GM21737 (cell line): Measurements from ENCODE around the gene OR4D1.

Experiments used
- ATAC-seq: cut with Tn5 transposase; IDR thresholded peaks from one replicate; pipeline ENCODE4 v1.9.1; 2021; ENCODE audit warnings: mild to moderate bottlenecking, moderate library complexity; ENCODE audit not compliant: unreplicated experiment

OR4D1 gene

DNA sequence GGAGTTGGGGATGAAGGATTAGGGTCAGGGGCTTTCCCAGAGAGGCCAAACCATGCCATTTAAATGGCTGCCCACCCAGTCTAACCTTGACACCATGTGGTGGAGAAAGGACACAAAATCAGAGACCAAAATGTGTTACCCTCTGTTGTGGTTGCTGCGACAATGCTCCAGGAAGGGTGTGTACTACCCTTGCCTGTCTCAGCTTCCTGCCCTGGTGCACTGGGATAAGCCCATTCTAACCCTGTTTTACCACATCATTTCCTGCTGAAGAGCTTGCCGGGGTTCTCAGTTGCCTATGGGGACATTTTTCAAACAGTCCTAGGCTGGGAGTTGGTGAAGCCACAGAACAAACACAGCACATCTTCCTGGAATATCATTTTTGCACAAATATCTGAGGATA, 4.9 kb downstream of the OR4D1 start:
- ATAC-seq, result no peak

DNA sequence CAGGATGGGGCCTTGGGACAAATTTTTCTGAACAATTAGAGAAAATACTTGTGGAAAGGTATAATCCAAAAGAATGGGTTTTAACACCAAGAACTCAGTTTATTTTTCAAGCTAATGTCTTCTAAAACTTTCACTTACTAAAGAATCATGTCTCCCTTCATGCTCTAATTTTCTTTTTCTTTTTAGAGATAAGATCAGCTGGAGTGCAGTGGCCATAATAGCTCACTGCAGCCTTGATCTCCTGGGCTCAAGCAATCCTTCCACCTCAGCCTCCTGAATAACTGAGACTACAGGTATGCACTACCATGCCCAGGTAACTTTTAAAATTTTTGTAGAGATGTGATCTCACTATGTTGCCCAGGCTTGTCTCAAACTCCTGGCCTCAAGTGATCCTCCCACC, 5.5 kb downstream of the OR4D1 start:
- ATAC-seq, result no peak

DNA sequence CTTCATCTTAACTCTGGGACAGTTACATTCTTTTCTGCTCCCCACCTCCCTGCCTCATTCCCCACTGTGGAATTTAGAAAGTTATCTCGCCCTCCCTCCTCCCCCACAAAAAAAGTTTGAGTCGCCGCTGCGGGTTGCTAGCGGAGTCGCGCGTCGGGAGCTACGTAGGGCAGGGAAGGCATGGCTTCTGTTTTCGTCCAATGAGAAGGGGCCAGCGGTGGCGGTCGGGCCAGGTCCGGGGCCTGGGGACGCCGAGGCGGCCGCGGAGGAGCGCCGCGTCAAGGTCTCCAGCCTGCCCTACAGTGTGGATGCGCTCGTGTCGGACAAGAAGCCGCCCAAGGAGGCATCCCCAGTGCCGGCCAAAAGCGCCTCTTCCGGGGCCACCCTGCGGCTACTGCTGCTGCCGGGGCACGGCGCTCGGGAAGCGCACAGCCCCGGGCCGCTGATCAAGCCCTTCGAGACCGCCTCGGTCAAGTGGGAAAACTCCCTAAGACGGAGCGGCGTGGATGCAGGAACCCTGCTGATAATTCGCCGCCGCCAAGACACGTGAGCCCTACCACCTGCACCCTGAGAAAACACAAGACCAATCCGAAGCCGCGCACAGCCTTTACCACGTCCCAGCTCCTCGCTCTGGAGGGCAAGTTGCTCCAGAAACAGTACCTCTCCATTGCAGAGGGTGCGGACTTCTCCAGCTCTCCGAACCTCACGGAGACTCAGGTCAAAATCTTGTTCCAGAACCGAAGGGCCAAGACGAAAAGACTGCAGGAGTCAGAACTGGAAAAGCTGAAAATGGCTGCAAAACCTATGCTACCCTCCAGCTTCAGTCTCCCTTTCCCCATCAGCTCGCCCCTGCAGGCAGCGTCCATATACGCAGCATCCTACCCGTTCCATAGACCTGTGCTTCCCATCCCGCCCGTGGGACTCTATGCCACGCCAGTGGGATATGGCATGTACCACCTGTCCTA, 8.9 kb downstream of the OR4D1 start:
- ATAC-seq, result no peak

DNA sequence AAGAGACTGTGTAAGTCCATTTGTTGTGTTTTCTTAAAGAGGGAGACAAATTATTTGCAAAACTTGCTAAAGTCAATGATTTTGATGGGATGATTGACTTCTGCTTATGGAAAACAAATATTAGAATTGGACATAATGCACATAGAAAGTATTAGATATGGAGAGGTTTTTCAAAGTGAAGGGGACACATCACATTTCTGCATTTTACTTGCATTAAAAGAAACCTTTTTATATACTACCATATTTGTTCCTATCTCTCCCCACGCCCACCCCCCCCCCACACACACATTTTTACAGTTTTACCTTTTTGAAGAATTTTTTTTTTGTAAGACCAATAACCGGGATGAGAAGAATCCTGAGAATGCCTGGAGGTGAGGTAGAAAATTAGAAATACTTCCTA, 10.0 kb downstream of the OR4D1 start:
- ATAC-seq, result no peak

DNA sequence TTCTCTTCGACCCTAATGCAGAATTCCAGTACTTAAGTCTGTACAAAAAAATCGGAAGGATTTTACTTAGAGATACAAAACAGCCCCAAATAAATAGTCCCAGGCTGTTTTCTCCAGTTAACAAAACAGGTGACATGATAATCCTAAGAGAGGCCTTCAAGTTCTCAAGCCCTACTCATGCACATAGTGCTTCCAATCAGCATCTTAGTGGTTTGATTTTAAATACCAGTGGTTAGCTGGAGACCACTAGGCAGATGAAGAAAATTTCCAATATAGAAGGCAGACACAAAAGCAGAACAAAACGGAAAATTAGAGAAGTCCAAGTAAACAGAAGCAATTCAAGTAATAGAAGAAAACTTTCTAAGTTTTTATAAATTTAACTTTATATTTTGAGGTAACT, 13.4 kb downstream of the OR4D1 start:
- no peak for ATAC-seq

DNA sequence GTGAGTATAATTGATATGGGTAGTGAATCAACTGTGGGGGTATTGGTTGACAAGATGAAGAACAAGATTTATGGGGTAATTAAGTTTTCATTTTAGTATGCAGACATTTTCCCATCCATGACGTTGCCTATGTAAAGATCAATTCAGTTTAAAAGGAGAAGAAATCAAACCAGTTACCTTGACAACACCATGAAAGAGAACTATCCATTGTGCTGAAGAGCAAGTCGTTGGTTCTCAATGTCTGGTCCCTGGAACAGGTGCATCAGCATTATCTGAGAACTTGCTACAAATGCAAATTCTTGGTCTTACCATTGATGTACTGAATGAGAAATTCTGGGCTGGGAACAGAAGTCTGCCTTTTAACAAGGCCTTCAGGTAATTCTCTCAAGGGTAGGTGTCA, 17.8 kb downstream of the OR4D1 start:
- no peak for ATAC-seq

DNA sequence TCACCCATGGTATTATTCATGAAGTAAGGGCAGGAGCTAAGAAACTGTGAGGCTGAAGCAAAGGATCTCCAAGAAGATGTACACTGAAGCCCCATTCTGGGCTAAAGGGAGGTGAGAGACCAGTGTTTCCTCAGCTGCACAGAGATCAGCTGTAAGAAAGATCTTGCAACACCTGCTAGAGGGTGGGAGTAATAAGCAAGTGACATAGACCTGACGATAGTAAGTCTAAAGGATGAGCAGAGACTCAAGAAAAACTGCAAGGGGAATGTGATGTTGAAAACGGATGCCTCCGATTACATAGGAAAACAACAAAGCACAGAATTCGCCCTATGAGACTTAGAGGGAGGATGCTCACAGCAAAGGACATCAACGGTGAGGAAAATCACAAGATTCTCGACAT, 18.5 kb downstream of the OR4D1 start, which contains the start of gene OR4D2:
Gene OR4D2 (plus strand): TSS at position 301 of the 400 bp plus-strand sequence. CDS start 2,674 bp downstream, outside the sequence.
- no peak for ATAC-seq

DNA sequence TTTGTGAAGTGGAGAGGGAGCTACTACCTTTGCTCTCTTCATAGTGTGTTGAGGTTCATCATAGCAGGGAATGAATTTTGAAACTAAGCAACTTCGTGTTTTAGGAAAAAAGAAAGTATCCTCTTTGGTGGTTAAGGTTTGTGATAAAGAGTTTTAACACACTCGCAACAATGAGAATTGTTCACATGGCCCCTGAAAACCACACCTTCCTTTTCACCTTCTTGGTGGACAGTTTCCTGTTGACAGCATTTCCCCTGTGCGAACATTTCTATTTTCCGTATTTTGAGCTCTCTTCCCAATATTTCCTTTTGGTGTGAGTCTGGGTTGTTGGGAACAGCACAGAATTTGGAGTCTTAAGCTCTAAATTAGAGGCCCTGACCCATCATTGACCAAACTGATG, 22.4 kb downstream of the OR4D1 start:
- no peak for ATAC-seq

DNA sequence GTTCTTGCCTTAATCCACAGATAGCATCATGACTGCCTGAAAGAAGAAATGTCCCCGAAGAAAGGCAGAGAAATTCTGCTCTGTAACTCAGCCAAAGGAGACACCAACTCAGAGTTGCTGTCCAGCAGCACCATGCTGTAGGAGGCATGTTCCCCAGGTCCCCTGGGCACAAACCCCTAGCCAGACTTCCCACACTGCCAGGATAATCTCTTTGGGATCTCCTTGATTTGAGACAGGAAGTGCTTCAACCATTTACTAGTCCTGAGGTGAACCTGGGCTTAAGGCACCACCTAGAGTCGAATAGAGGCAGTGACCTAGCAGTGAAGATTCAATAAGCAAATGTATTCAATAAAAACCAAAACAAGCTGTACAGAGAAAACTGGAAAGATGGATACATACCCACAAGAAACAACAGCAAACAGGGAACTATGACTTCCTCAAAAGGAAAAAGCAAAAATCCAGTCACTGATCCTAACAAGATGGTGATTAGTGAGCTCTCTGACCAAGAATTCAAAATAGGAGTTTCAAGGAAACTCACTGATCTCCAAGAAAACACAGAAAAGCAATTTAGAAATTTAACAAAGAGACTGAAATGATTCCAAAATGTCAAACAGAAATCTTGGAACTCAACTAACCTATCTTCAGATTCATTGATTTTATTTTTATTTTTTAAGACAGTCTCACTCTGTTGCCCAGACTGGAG, 24.3 kb downstream of the OR4D1 start:
- no peak for ATAC-seq

DNA sequence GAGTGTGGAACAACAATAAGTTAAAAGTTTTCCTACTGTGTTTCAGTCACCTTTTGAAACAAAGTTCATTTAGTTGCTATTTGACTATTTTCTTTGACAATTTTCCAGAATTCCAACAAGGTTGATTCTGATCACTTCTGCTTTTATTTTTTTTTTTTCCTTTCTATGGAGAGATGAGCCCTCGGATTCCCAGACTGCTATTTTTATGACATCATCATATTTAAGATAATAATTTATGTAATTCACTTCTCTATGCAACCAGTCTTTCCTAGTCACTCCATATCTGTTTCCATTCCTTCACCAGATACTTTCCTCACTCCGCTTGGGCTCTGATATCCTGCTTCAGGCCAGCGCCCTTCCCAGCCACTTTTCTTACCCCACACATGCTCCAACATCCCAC, 26.7 kb downstream of the OR4D1 start:
- ATAC-seq, result no peak

DNA sequence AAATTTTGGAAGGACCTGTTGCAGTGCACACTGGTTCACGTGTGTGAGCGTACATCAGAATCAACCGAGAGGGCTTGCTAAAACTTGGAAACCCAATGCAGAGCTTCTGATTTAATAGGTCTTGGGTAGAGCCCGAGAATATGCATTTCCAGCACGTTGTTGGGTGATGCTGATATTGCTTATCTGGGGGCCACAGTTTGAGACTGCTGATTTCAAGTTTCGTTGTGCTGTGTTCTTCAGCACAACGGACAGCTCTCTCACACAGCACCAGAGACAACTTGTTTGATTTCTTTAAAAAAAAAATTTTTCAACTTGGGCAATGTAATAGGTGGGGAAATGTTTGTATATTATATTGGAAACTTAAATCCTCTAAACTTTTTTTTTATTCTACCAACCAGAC, 28.0 kb downstream of the OR4D1 start:
- no peak for ATAC-seq

DNA sequence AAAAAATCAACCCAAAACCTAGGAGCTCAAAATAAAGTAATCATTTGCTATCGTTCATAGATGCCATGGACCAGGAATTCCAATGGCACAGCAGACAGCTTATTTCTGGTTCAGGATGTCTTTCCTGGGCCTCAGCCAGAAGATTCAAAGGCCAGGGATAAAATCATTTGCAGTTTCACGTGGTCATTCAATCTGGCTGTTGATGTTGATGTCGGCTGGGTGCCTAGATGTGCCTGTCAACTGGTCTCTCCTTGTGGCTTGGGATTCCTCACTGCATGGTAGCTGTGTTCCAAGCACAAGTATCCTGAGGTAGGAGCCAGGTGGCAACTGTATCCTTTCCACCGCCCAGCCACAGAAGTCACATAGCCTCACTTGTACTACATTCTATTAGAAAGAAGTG, 33.6 kb downstream of the OR4D1 start:
- no peak for ATAC-seq

DNA sequence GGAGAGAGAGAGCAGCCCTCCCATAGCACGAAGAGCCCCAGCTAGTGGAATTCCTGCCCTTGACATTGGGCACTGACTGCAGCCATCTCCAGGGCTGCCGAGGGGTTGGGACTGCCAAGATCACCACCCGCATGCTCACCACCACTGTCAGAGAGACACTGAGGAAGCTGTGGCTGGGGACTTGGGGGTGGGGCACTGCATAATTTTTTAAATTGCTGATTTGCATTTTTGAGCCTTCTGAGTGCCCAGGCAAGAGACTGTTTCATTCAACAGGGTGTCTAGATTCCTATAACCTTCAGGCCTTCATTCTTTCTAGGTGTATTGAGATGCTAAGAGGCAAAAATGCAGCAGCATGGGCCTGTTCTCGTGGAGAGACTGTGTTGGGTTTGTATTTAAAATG, 35.3 kb downstream of the OR4D1 start:
- ATAC-seq, result no peak

DNA sequence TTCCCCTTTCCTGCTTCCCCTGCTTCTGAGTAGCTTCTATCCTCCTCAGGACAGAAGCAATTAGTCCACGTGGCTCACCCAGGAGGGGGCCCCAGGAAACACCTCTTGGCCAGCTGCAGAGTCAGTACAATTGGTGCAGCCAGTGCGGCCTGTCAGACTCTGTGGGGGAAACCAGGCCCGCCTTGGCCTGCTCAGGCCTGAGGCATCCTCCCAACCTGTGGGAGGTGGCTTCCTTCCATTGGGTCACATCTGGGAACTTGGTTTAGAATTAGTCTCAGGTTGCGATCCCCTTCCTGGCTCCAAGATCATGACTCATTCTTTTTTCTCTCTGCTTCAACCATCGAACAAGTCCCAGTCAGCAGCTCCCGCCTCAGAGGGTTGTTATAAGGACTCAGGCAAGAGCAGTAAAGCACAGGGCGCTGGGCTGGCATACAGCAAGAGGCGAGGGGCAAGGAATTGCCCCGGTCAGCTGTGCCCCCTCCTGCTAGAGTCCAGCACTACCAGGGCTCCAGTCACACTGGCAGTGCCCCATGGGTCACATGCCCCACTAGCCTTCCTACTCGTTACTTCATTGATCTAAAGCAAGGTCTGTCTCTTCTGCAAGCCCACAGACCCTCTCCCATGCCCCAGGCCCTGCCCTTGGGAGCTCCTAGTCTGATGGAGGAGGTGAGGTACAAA, 36.3 kb downstream of the OR4D1 start:
- no peak for ATAC-seq

DNA sequence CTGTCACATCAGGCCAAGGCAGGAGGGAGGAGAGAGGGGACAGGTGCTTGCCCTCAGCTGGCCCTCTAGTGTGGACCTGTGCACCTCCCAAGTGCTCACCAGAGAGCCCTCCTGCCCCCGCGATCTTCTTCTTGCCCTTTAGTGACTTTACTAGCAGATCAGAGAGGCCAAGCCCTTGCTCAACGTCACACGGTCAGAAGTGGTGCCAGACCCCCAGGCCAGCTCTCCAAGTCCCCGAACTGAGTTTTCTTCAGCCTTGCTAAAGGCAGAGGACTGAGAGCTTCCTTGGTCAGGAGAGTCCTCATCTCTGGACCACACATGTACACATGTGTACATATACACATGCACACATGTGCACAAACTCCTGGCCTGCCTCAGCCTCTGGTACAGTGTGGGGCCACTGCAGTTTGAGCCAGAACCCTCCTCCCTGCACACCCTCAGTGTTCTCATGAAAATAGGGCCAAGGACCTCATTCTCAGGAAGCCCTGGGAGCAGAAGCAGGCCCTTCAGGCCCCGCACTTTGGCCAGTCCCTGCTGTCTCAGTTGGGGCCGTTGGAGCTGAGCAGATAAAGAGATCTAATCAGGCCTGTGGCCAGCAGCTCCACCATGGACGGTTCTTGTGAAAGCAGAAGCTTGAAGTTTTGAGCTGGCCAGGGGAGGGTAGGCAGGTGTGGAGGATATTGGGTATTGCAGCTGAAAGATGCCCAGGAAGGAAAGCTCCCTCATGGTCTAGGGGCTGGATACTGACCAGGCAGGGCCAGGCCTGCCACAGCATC, 37.0 kb downstream of the OR4D1 start:
- ATAC-seq, result no peak

DNA sequence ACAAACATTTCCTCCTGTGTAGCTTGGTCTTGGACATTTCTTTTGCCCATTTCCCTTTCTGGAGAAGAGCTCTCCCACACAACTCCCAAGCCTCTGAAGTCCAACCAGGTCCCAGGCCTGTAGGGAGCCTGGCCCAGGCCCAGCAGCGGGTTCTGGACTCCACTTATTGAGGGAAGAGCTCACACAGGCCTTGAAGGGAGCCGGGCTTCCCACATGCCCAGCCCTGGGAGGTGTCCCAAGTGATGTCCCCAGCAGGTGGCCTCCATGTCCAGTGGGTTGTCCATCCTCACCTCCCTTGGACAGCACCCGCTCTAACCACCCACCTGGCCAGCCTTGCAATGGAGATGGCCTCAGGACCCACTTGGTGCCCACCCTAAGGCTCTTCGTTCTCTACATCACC, 38.4 kb downstream of the OR4D1 start:
- ATAC-seq, result no peak

DNA sequence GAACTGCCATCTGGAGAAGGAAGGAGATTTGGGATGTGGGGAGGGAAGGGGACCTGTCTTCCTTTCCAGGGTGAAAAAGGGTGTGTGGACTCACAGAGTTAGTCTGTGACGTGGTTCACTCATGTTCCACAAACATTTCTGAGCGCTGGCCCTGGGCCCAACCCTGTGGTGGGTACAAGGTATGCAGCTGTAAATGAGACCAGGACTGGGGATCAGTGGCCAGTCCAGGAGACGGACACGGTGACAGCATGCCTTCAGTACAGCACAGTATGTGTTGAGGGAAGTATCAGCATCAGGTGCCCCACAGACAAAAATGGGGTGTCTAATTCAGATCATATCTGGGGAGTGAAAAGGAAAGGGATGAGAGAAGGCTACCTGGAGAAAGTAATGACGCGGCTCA, 38.9 kb downstream of the OR4D1 start:
- no peak for ATAC-seq

DNA sequence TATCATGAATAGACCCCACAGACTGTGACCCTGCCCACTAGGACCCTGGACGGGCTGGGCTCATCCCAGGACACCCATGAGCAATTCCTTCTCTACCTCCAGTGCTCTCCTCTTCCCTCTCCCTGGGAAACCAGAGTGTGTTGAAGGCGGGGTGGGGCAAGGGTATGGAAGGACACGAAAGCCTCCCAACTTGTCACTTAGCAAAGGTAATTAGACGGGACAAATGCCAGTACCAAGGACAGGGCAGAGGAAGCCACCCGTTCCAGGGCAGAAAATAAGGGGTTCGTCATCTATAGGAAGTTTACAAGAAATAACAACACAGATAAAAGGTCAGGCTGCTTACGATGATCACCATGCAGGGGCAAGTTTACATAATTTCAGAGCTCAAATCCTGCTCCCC, 39.5 kb downstream of the OR4D1 start:
- ATAC-seq, result no peak

DNA sequence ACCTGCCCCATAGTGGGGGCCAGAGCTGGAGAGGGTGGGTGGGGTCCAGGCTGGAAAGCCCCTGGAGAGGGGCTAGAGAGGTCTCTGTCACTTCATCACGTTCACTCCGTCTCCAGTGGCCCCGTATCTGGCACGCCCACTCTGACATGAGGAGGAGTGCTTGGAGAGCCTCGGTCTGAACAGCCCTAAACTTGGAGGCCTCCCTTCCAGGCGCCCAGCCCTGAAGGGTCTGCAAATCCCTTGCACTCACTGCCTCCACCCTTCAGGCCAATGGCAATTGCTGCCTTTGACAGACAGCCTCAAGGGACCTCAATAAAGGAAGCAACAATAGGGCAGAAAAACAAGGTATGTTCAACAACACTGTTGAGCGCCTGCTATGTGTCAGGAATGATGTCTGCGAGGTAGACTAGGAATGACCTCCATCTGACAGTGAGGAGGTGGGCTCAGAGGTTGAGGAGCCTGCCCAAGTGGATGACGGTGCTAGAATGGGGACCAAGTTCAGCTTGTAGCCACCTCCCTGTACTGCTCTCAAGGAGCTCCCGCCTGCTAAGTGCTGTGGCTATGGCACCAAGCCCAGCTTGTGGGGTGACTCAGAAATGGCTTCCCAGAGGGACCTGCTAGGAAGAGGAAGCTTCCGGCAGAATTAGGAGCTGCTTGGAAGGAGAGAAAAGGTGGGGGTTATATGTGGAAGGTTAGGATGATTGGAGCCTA, 41.4 kb downstream of the OR4D1 start:
- no peak for ATAC-seq

DNA sequence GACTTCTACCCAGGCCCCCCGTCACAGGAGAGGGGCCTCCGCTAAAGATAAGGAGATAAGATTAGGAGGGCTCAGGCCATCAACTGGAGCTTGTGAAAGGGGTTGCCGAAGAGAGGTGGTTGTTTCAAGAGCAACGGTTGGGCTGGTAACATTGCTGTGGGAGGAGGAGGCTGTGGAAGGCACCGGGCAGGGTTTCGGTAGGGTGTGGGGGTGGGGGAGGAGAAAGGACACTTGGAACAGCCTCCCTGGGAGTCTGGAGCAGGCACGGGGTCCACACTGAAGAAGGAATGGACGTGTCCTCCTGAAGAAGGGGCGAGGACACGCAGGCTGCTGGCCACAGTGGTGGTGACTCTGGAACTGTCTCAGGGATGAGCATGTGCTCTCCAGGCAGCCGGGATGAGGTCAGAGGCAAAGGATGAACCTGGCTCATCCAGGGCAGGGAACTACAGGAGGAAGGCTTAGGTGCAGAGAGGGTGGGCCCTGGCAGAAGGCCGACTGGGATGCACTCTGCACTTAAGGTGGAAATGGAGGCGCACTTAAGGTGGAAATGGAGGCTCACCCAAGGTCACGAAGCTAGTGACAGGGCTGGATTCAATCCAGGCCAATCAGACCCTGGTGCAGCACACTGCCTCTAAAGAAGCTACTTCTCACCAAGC, 43.2 kb downstream of the OR4D1 start:
- ATAC-seq, result no peak
